DND-41 (cell line): ENCODE results near the gene NOS1AP.

Experiments
- ATAC-seq: fragments of 200-7000 bp; cut with Tn5 transposase; 3 replicates; pipeline ENCODE4 v1.9.1; 2021; ENCODE audit warnings: low read depth; ENCODE audit not compliant: insufficient read depth
- DNase-seq: peaks from one replicate; pipeline ENCODE4 v3.0.0-alpha.2; 2020
- H2AFZ ChIP-seq: 2 replicates; pipeline ENCODE4 v1.6.0; 2012; ENCODE audit warnings: low read depth, low read length
- H3K27ac ChIP-seq: 2 replicates; pipeline ENCODE4 v1.5.1; 2012; ENCODE audit warnings: low read length, inconsistent platforms
- H3K27me3 ChIP-seq: fragments of 200-600 bp; sonication (generic); 2 replicates; pipeline ENCODE4 v1.6.0; 2012; ENCODE audit warnings: low read length, mild to moderate bottlenecking, inconsistent platforms; ENCODE audit not compliant: insufficient read depth, poor library complexity
- H3K36me3 ChIP-seq: 2 replicates; pipeline ENCODE4 v1.5.1; 2012; ENCODE audit warnings: low read length, inconsistent platforms; ENCODE audit not compliant: insufficient read depth
- H3K4me1 ChIP-seq: 2 replicates; pipeline ENCODE4 v1.5.1; 2012; ENCODE audit warnings: mild to moderate bottlenecking, low read length; ENCODE audit not compliant: insufficient read depth
- H3K4me2 ChIP-seq: 2 replicates; pipeline ENCODE4 v1.6.0; 2012; ENCODE audit warnings: mild to moderate bottlenecking, moderate library complexity, low read length, inconsistent platforms; ENCODE audit not compliant: insufficient read depth
- H3K4me3 ChIP-seq, 2 experiments: fragments of 200-600 bp in 1 of 2; shearing (Covaris generic) in 1 of 2; 2 replicates each; pipeline ENCODE4 v1.5.1; 2012 to 2016; ENCODE audit warnings: inconsistent platforms in 2 of 2, low read length in 2 of 2, mild to moderate bottlenecking in 2 of 2, low read depth in 1 of 2, moderate library complexity in 1 of 2
- H3K79me2 ChIP-seq: 2 replicates; pipeline ENCODE4 v1.6.0; 2012; ENCODE audit warnings: low read length, inconsistent platforms; ENCODE audit not compliant: insufficient read depth
- H3K9ac ChIP-seq: 2 replicates; pipeline ENCODE4 v1.6.0; 2012; ENCODE audit warnings: low read depth, mild to moderate bottlenecking, inconsistent platforms, low read length, moderate library complexity
- H3K9me3 ChIP-seq: 2 replicates; pipeline ENCODE4 v1.5.1; 2012; ENCODE audit warnings: low read length, moderate library complexity, mild to moderate bottlenecking, inconsistent platforms; ENCODE audit not compliant: insufficient read depth, severe bottlenecking
- H4K20me1 ChIP-seq: 2 replicates; pipeline ENCODE4 v1.6.0; 2012; ENCODE audit warnings: low read length; ENCODE audit not compliant: insufficient read depth
- CTCF ChIP-seq: IDR thresholded peaks from 2 replicates; pipeline ENCODE4 v1.5.1; 2012; ENCODE audit warnings: borderline replicate concordance, low read length, moderate library complexity, mild to moderate bottlenecking; ENCODE audit not compliant: poor library complexity, severe bottlenecking; ENCODE audit errors: extremely low read depth
- EZH2 ChIP-seq: IDR thresholded peaks from 3 replicates; pipeline ENCODE4 v1.6.1; 2012; ENCODE audit warnings: borderline replicate concordance, low read depth, mild to moderate bottlenecking, moderate library complexity, low read length, inconsistent platforms; ENCODE audit not compliant: severe bottlenecking

Gene NOS1AP

GRCh38 chr1:162372159-162373071, 302.9 kb downstream of the NOS1AP start:
- Histone ChIP-seq H2AFZ (no peak overlapping the region), H3K27ac (no peak overlapping the region), H3K79me2 (no peaks in the 10 kb centered on the region), H3K4me2 (no peak overlapping the region), H3K36me3 (no peaks in the 10 kb centered on the region), H3K4me1 (no peaks in the 10 kb centered on the region), H3K9me3 (no peaks in the 10 kb centered on the region), H3K27me3 (peaks cover 7% of the 10 kb centered on the region), H3K4me3 (no peak overlapping the region), H4K20me1 (no peaks in the 10 kb centered on the region), H3K9ac (no peak overlapping the region)
- no peak for DNase-seq
- TF ChIP-seq EZH2 (no peak), CTCF (no peak)
- no peak for ATAC-seq

GRCh38 chr1:162373072-162373427, 303.6 kb downstream of the NOS1AP start:
- ATAC-seq (no peak), DNase-seq (no peak)
- TF ChIP-seq CTCF (no peak), EZH2 (no peak)
- Histone ChIP-seq H3K4me1 (no peaks in the 10 kb centered on the region), H3K79me2 (no peaks in the 10 kb centered on the region), H3K4me3 (no peak overlapping the region), H2AFZ (no peak overlapping the region), H3K36me3 (no peaks in the 10 kb centered on the region), H3K4me2 (no peak overlapping the region), H3K9me3 (no peaks in the 10 kb centered on the region), H4K20me1 (no peaks in the 10 kb centered on the region), H3K9ac (no peak overlapping the region), H3K27me3 (peaks cover 9% of the 10 kb centered on the region), H3K27ac (no peak overlapping the region)

- Histone ChIP-seq H3K27ac (no peak overlapping the region), H2AFZ (no peak overlapping the region)
- TF ChIP-seq EZH2 (no peak), CTCF (no peak)
Observed at GRCh38 chr1:162373541-162374260, 304.2 kb downstream of the NOS1AP start.

More at GRCh38 chr1:162373541-162374260, 304.2 kb downstream of the NOS1AP start:
- Histone ChIP-seq H3K79me2 (no peaks in the 10 kb centered on the region), H3K36me3 (no peaks in the 10 kb centered on the region), H3K4me3 (no peak overlapping the region), H3K27me3 (peaks cover 12% of the 10 kb centered on the region), H3K4me1 (no peaks in the 10 kb centered on the region), H3K9ac (no peak overlapping the region), H3K4me2 (no peak overlapping the region), H3K9me3 (no peaks in the 10 kb centered on the region), H4K20me1 (no peaks in the 10 kb centered on the region)
- DNase-seq (no peak), ATAC-seq (no peak)
